Liver (tissue), 9 donors: Measurements from ENCODE around the gene ALCAM. TPM values are rescaled to one million over a fixed set of nuclear protein-coding genes. Genes with fewer than 3 reads are reported as not detected.

Source experiments
- DNase-seq: peaks from one replicate; pipeline ENCODE4 v3.0.0-alpha.2; 2017; ENCODE audit warnings: low spot score
- H3K27ac ChIP-seq, 2 donors: one replicate each; pipeline ENCODE4 v1.7.0; 2013; ENCODE audit warnings: inconsistent platforms in 2 of 2, low read length in 2 of 2, control low read depth in 1 of 2, low read depth in 1 of 2, mild to moderate bottlenecking in 1 of 2
- H3K27me3 ChIP-seq, 4 donors: one replicate each; pipeline versions ENCODE4 v1.6.1 to v1.7.0; 2013; ENCODE audit warnings: low read length in 3 of 4, inconsistent platforms in 1 of 4, mild to moderate bottlenecking in 1 of 4, moderate library complexity in 1 of 4; ENCODE audit not compliant: control insufficient read depth in 4 of 4, insufficient read depth in 4 of 4
- H3K36me3 ChIP-seq, 4 donors: one replicate each; pipeline versions ENCODE4 v1.6.1 to v1.7.0; 2013; ENCODE audit warnings: low read length in 3 of 4, mild to moderate bottlenecking in 3 of 4, low read depth in 1 of 4, moderate library complexity in 1 of 4; ENCODE audit not compliant: control insufficient read depth in 4 of 4, insufficient read depth in 3 of 4
- H3K4me1 ChIP-seq, 4 donors: one replicate each; pipeline versions ENCODE4 v1.6.1 to v1.7.0; 2013; ENCODE audit warnings: low read length in 3 of 4, mild to moderate bottlenecking in 3 of 4, moderate library complexity in 1 of 4; ENCODE audit not compliant: control insufficient read depth in 4 of 4, insufficient read depth in 4 of 4
- H3K4me3 ChIP-seq, 3 donors: one replicate each; pipeline versions ENCODE4 v1.6.1 to v1.7.0; 2013; ENCODE audit warnings: low read length in 3 of 3, control low read depth in 1 of 3, low read depth in 1 of 3, mild to moderate bottlenecking in 1 of 3
- H3K9ac ChIP-seq, 2 donors: one replicate each; pipeline ENCODE4 v1.7.0; 2013; ENCODE audit warnings: low read length in 2 of 2, mild to moderate bottlenecking in 2 of 2, moderate library complexity in 2 of 2, control low read depth in 1 of 2, low read depth in 1 of 2
- H3K9me3 ChIP-seq, 4 donors: one replicate each; pipeline versions ENCODE4 v1.6.1 to v1.7.0; 2013; ENCODE audit warnings: low read length in 3 of 4; ENCODE audit not compliant: control insufficient read depth in 4 of 4
- CTCF ChIP-seq: fragments of 150-350 bp; IDR thresholded peaks from 2 replicates; pipeline ENCODE4 v1.5.1; 2017; ENCODE audit warnings: improper control_type of control experiment, low read depth, low read length; ENCODE audit not compliant: missing input control
- FOXA1 ChIP-seq: IDR thresholded peaks from 2 replicates; pipeline ENCODE4 v1.6.1; 2016; ENCODE audit warnings: antibody characterized with exemption
- FOXA2 ChIP-seq: IDR thresholded peaks from 2 replicates; pipeline ENCODE4 v1.6.1; 2016; ENCODE audit warnings: antibody characterized with exemption
- GABPA ChIP-seq, 2 donors: IDR thresholded peaks in 1 of 2; conservative IDR thresholded peaks in 1 of 2; 2 replicates each; pipeline ENCODE4 v1.6.1; 2016; ENCODE audit warnings: antibody characterized with exemption in 2 of 2, mild to moderate bottlenecking in 1 of 2, moderate library complexity in 1 of 2
- HNF4A ChIP-seq, 2 donors: conservative IDR thresholded peaks; 2 replicates each; pipeline ENCODE4 v1.6.1; 2016; ENCODE audit warnings: antibody characterized with exemption in 2 of 2, mild to moderate bottlenecking in 2 of 2
- HNF4G ChIP-seq: IDR thresholded peaks from 2 replicates; pipeline ENCODE4 v1.6.1; 2016; ENCODE audit warnings: antibody characterized with exemption
- JUND ChIP-seq, 2 donors: IDR thresholded peaks; 2 replicates each; pipeline ENCODE4 v1.6.1; 2016; ENCODE audit warnings: antibody characterized with exemption in 2 of 2
- MAX ChIP-seq: IDR thresholded peaks from 2 replicates; pipeline ENCODE4 v1.6.1; 2016; ENCODE audit warnings: antibody characterized with exemption
- NR2F2 ChIP-seq: IDR thresholded peaks from 2 replicates; pipeline ENCODE4 v1.6.1; 2016; ENCODE audit warnings: antibody characterized with exemption
- RAD21 ChIP-seq, 2 donors: IDR thresholded peaks; 2 replicates each; pipeline ENCODE4 v1.6.1; 2016; ENCODE audit warnings: antibody characterized with exemption in 2 of 2, mild to moderate bottlenecking in 2 of 2
- RXRA ChIP-seq, 2 donors: IDR thresholded peaks; 2 replicates each; pipeline ENCODE4 v1.6.1; 2017 to 2018; ENCODE audit warnings: antibody characterized with exemption in 2 of 2, mild to moderate bottlenecking in 1 of 2
- SP1 ChIP-seq: IDR thresholded peaks from 2 replicates; pipeline ENCODE4 v1.6.1; 2018; ENCODE audit warnings: antibody characterized with exemption, mild to moderate bottlenecking
- TAF1 ChIP-seq: conservative IDR thresholded peaks from 2 replicates; pipeline ENCODE4 v1.6.1; 2016; ENCODE audit warnings: antibody characterized with exemption, mild to moderate bottlenecking
- YY1 ChIP-seq: IDR thresholded peaks from 2 replicates; pipeline ENCODE4 v1.6.1; 2016; ENCODE audit warnings: antibody characterized with exemption, mild to moderate bottlenecking
- WGBS: extraction: QIAGEN DNeasy Blood & Tissue Kit; methylation state at CpG from one replicate; pipeline ENCODE4 v1.1.7; 2013; 5-methylcytosine and 5-hydroxymethylcytosine counted together
- polyA plus RNA-seq, 2 donors: library from polyadenylated mRNA; stranded (reverse) in 1 of 2; unstranded in 1 of 2; fragments of 200-250 nt in 1 of 2; fragments of >200 nt in 1 of 2; fragmentation: Nextera tagmentation in 1 of 2; extraction: Ambion mirVana in 1 of 2; gene quantifications; one replicate each; pipeline versions ENCODE4 v1.2.1 to v1.2.3, GENCODE V29; 2013 to 2015
- total RNA-seq, 2 donors: library from RNA; depleted of rRNA; stranded (reverse); fragments of >200 nt; gene quantifications; one replicate each; pipeline ENCODE4 v1.2.3, GENCODE V29; 2014
- TF ChIP-seq, protein P1 (sequence below): IDR thresholded peaks from 2 replicates; pipeline ENCODE4 v1.6.1; 2016; ENCODE audit warnings: antibody characterized with exemption
- TF ChIP-seq, protein P2 (sequence below): IDR thresholded peaks from 2 replicates; pipeline ENCODE4 v1.6.1; 2016; ENCODE audit warnings: antibody characterized with exemption, mild to moderate bottlenecking
- donor health status: healthy.
- donor health status: healthy.
- donor health status: healthy.
- donor health status: healthy.
- donor health status: healthy.

The ALCAM gene
- total and polyA plus RNA-seq, 4 donors: 14.2 to 62.0 (median 32.3) TPM

DNA sequence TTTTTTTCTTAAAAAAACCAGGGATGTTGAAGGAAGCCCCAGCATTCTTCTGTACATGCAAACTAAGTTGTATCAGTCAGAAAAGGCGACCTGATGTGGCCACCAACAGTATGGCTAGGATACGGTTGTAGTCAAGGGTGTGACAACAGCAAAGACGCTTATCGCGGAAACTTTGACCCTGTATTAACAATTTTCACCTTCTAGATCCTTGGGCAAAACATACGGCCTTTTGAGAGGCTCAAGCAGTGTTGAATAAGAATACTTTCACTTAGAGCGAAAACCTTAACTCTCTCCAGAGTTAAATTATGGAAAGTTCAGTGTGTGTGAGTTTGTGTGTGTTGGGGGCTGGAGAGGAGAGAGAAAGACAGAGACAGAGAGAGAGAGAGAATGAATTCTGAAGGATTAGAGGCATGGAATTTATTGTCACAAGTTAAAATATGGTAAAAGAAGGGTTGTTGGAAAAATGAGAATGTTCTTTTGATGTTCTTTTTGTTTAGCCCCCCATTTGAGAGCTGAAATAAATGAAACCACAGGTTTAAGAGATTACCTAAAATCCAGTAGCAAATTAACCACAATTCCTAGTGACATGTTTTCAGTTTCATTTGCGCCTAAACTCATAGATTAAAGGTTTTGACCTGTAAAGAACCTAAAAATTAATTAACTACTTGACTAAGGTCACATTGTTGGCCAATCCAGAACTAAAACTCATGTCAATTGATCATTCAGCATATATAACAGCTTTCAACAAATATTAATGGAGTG, 9.2 kb downstream of the ALCAM start:
- TF ChIP-seq, protein P1, sequence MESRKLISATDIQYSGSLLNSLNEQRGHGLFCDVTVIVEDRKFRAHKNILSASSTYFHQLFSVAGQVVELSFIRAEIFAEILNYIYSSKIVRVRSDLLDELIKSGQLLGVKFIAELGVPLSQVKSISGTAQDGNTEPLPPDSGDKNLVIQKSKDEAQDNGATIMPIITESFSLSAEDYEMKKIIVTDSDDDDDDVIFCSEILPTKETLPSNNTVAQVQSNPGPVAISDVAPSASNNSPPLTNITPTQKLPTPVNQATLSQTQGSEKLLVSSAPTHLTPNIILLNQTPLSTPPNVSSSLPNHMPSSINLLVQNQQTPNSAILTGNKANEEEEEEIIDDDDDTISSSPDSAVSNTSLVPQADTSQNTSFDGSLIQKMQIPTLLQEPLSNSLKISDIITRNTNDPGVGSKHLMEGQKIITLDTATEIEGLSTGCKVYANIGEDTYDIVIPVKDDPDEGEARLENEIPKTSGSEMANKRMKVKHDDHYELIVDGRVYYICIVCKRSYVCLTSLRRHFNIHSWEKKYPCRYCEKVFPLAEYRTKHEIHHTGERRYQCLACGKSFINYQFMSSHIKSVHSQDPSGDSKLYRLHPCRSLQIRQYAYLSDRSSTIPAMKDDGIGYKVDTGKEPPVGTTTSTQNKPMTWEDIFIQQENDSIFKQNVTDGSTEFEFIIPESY: no peak
- no peak for TF ChIP-seq MAX
- TF ChIP-seq HNF4A (conservative IDR thresholded peaks at IDR 0.05): no peak
- TF ChIP-seq RAD21 (IDR thresholded peaks at IDR 0.05): no peak
- TF ChIP-seq HNF4G: no peak
- no peak for TF ChIP-seq GABPA (IDR thresholded peaks at IDR 0.05 in 1 of 2, conservative IDR thresholded peaks at IDR 0.05 in 1 of 2)
- no peak for TF ChIP-seq YY1
- TF ChIP-seq CTCF: no peak
- TF ChIP-seq JUND (IDR thresholded peaks at IDR 0.05): no peak
- TF ChIP-seq FOXA2: no peak
- TF ChIP-seq RXRA (IDR thresholded peaks at IDR 0.05): no peak
- TF ChIP-seq, protein P2, sequence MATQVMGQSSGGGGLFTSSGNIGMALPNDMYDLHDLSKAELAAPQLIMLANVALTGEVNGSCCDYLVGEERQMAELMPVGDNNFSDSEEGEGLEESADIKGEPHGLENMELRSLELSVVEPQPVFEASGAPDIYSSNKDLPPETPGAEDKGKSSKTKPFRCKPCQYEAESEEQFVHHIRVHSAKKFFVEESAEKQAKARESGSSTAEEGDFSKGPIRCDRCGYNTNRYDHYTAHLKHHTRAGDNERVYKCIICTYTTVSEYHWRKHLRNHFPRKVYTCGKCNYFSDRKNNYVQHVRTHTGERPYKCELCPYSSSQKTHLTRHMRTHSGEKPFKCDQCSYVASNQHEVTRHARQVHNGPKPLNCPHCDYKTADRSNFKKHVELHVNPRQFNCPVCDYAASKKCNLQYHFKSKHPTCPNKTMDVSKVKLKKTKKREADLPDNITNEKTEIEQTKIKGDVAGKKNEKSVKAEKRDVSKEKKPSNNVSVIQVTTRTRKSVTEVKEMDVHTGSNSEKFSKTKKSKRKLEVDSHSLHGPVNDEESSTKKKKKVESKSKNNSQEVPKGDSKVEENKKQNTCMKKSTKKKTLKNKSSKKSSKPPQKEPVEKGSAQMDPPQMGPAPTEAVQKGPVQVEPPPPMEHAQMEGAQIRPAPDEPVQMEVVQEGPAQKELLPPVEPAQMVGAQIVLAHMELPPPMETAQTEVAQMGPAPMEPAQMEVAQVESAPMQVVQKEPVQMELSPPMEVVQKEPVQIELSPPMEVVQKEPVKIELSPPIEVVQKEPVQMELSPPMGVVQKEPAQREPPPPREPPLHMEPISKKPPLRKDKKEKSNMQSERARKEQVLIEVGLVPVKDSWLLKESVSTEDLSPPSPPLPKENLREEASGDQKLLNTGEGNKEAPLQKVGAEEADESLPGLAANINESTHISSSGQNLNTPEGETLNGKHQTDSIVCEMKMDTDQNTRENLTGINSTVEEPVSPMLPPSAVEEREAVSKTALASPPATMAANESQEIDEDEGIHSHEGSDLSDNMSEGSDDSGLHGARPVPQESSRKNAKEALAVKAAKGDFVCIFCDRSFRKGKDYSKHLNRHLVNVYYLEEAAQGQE: no peak
- no peak for TF ChIP-seq SP1
- TF ChIP-seq NR2F2: no peak
- Histone ChIP-seq H3K4me1 (peaks cover 0 to 3% (median 0%) of the 10 kb centered on the region in 4 donors), H3K9ac (no peak overlapping the region), H3K36me3 (no peaks in the 10 kb centered on the region), H3K27ac (no peak overlapping the region), H3K9me3 (no peaks in the 10 kb centered on the region), H3K4me3 (no peak overlapping the region), H3K27me3 (no peaks in the 10 kb centered on the region)
- WGBS: 93% methylated on average over 8 of the region's 8 CpGs
- no peak for DNase-seq

DNA sequence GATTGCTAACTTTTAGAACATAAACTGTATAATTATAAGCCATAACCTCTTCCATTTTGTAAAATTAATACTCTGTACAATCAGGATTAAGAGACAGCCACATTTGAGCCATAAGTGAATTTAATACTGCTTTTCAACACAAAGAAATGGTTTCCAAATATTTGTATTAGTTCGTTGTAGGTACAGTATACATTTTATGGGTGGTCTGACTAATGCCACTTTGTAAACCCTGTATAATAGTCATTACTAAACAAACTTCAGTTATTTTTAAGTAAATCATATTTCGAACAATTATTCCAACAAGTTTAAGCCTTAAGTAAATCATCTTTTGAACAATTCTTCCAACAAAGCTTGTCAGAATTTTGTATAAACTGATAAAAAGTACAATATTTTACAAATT, 11.0 kb downstream of the ALCAM start:
- Histone ChIP-seq H3K27ac (no peak overlapping the region), H3K9ac (no peak overlapping the region), H3K4me1 (no peaks in the 10 kb centered on the region), H3K36me3 (no peaks in the 10 kb centered on the region), H3K27me3 (no peaks in the 10 kb centered on the region), H3K9me3 (no peaks in the 10 kb centered on the region), H3K4me3 (no peak overlapping the region)
- DNase-seq: no peak
- no peak for TF ChIP-seq GABPA (IDR thresholded peaks at IDR 0.05 in 1 of 2, conservative IDR thresholded peaks at IDR 0.05 in 1 of 2)
- TF ChIP-seq YY1: no peak
- TF ChIP-seq FOXA1: no peak
- TF ChIP-seq RXRA (IDR thresholded peaks at IDR 0.05): no peak
- no peak for TF ChIP-seq RAD21 (IDR thresholded peaks at IDR 0.05)
- no peak for TF ChIP-seq TAF1
- 87% methylated on average over 2 of the region's 2 CpGs for WGBS
